Measurements from ENCODE around the gene PLCB4.

PLCB4 gene

DNA sequence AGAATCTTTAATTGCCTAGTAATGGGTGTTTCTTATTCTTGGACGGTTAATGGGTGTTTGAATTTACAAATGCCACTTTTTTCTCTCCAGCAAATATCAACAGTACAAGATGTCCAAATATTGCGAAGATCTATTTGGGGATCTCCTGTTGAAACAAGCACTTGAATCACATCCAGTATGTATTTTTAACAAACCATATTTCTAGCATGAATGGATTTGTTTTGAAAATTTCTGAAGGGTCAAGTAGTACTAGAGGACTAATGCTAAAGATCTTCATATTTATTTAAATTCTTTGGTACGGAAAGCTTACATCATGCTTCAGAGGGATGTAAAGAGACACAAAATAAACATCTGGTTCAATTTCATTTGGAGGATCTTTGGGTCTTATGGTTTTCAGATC, 321.6 kb downstream of the PLCB4 start:
- Histone ChIP-seq H2BK12ac (ENCODE audit: low read length) (no peak overlapping the region), H3K18ac (ENCODE audit: low read length) (no peak overlapping the region), H4K91ac (ENCODE audit: low read depth, low read length, poor library complexity) (no peak overlapping the region), H3K36me3 (replicated peaks in 1 of 2; ENCODE audit: control insufficient read depth in 2 of 2, insufficient read depth in 2 of 2, low read length in 2 of 2) (peaks cover 2 to 16% of the 10 kb centered on the region in 2 donors), H2AK5ac (ENCODE audit: low read depth, low read length) (no peak overlapping the region), H3K14ac (ENCODE audit: low read length) (no peak overlapping the region), H3K27ac (replicated peaks; ENCODE audit: low read length) (no peak overlapping the region), H2BK120ac (ENCODE audit: low read depth, low read length) (no peak overlapping the region), H2BK5ac (ENCODE audit: low read length) (no peak overlapping the region), H3K79me1 (ENCODE audit: low read depth, low read length) (no peaks in the 10 kb centered on the region), H3K9ac (ENCODE audit: low read depth, low read length, poor library complexity) (no peak overlapping the region), H3K4ac (ENCODE audit: low read length) (no peak overlapping the region), H3K23ac (ENCODE audit: low read depth, low read length, poor library complexity) (no peak overlapping the region), H4K8ac (ENCODE audit: low read depth, low read length) (no peak overlapping the region), H3K27me3 (ENCODE audit: control insufficient read depth in 3 of 3, insufficient read depth in 3 of 3, low read depth in 1 of 3, low read length in 3 of 3) (no peaks in the 10 kb centered on the region), H2AFZ (ENCODE audit: low read length) (no peak overlapping the region), H3K4me1 (ENCODE audit: control insufficient read depth in 2 of 2, insufficient read depth in 1 of 2, low read depth in 1 of 2, low read length in 2 of 2) (no peaks in the 10 kb centered on the region), H3K9me3 (replicated peaks in 1 of 2; ENCODE audit: control insufficient read depth in 2 of 2, insufficient read depth in 1 of 2, low read depth in 1 of 2, low read length in 2 of 2) (peaks cover 2 to 3% of the 10 kb centered on the region in 2 donors), H3K4me2 (ENCODE audit: insufficient read depth, low read length, poor library complexity, severe bottlenecking) (no peak overlapping the region), H2BK15ac (ENCODE audit: low read length) (no peak overlapping the region), H3K4me3 (ENCODE audit: low read length in 2 of 2) (no peak overlapping the region)
- no peak for DNase-seq (ENCODE audit: low spot score)
- no CpG with 5 or more reads among the region's 3 CpGs for WGBS, 2 donors (ENCODE audit: extremely low coverage in 2 of 2, insufficient read length in 2 of 2, insufficient replicate concordance in 1 of 2)

DNA sequence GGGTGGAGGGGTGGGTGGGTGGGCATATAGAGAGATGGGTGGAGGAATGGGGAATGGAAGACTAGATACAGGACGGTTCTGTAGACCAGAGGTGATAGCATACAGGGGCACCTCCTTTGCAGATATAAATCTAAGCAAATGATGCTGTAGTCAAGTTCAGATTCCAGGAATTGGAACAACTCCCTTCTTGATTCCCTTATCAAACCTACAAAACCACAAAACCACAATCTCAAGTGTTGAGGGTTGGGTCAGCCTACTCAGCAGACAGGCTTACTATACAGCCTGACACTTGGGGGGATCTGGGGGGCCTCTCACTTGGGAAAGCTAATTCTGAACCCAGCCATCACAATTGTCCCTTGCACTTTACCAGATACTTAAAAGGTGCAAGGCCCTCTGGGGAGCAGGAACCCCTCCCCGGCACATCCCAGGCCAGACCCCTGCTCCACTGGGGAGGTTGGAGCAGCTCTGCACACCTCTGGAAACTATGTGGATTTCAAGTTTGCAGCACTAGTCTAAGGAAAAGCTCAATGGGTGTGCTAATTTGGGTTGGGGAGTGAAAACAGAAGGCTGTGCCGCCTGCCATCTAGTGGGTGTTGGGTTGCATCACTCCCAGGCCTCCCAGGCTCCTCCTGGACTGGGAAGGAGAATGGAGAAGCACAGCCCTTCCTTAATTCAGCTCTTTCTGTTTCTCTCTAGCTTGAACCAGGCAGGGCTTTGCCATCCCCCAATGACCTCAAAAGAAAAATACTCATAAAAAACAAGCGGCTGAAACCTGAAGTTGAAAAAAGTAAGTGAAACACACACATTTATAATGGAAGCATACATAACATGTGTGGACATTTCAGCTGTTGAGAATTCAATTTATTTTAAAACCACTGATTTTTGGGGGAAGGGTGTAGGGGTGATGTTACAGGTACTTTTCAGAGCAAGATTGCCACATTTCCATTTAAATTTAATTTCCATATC, 324.3 kb downstream of the PLCB4 start:
- H4K91ac ChIP-seq (ENCODE audit: low read depth, low read length, poor library complexity), result no peak overlapping the region

DNA sequence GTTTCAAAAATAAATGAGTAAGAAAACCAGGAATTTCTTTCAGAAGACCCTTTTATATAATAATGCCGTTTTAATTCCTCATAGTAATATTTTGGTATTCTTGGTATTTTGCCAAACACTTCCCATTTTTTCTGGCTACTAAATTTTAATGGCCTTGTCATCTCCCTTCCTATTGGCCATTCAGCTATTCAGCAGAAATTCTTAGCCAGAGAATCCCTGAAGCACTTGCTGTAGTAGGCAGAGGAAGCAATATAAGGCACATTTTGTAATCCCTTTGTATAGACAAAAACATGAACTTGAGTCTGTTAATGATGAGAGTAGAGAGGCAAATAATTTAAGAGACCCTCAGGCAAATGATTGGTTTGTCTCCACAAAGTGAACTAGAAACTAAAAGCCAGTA, 327.1 kb downstream of the PLCB4 start:
- H4K8ac ChIP-seq (ENCODE audit: low read depth, low read length), result no peak overlapping the region
- H2BK5ac ChIP-seq (ENCODE audit: low read length), result no peak overlapping the region
- H3K18ac ChIP-seq (ENCODE audit: low read length), result no peak overlapping the region
- no peaks in the 10 kb centered on the region for H3K79me1 ChIP-seq (ENCODE audit: low read depth, low read length)
- no peak overlapping the region for H3K4me2 ChIP-seq (ENCODE audit: insufficient read depth, low read length, poor library complexity, severe bottlenecking)
- peaks cover 2 to 10% of the 10 kb centered on the region in 2 donors for H3K36me3 ChIP-seq (replicated peaks in 1 of 2; ENCODE audit: control insufficient read depth in 2 of 2, insufficient read depth in 2 of 2, low read length in 2 of 2)
- H3K4me1 ChIP-seq (ENCODE audit: control insufficient read depth in 2 of 2, insufficient read depth in 1 of 2, low read depth in 1 of 2, low read length in 2 of 2), result no peaks in the 10 kb centered on the region
- H3K14ac ChIP-seq (ENCODE audit: low read length), result no peak overlapping the region
- H3K9ac ChIP-seq (ENCODE audit: low read depth, low read length, poor library complexity), result no peak overlapping the region
- no peak overlapping the region for H4K91ac ChIP-seq (ENCODE audit: low read depth, low read length, poor library complexity)
- H3K23ac ChIP-seq (ENCODE audit: low read depth, low read length, poor library complexity), result no peak overlapping the region
- H3K4me3 ChIP-seq (ENCODE audit: low read length in 2 of 2), result no peak overlapping the region
- H3K27me3 ChIP-seq (ENCODE audit: control insufficient read depth in 3 of 3, insufficient read depth in 3 of 3, low read depth in 1 of 3, low read length in 3 of 3), result no peaks in the 10 kb centered on the region
- no peaks in the 10 kb centered on the region for H3K9me3 ChIP-seq (replicated peaks in 1 of 2; ENCODE audit: control insufficient read depth in 2 of 2, insufficient read depth in 1 of 2, low read depth in 1 of 2, low read length in 2 of 2)
- H3K4ac ChIP-seq (ENCODE audit: low read length), result no peak overlapping the region
- no CpG with 5 or more reads among the region's 1 CpG for WGBS, 2 donors (ENCODE audit: extremely low coverage in 2 of 2, insufficient read length in 2 of 2, insufficient replicate concordance in 1 of 2)
- no peak overlapping the region for H2AK5ac ChIP-seq (ENCODE audit: low read depth, low read length)
- H2BK15ac ChIP-seq (ENCODE audit: low read length), result no peak overlapping the region
- no peak overlapping the region for H2BK120ac ChIP-seq (ENCODE audit: low read depth, low read length)
- H2AFZ ChIP-seq (ENCODE audit: low read length), result no peak overlapping the region
- DNase-seq (ENCODE audit: low spot score), result no peak
- H2BK12ac ChIP-seq (ENCODE audit: low read length), result no peak overlapping the region
- no peak overlapping the region for H3K27ac ChIP-seq (replicated peaks; ENCODE audit: low read length)

More for the DNA sequence above, 324.3 kb downstream of the PLCB4 start:
- H3K4me2 ChIP-seq (ENCODE audit: insufficient read depth, low read length, poor library complexity, severe bottlenecking), result no peak overlapping the region
- H3K36me3 ChIP-seq (replicated peaks in 1 of 2; ENCODE audit: control insufficient read depth in 2 of 2, insufficient read depth in 2 of 2, low read length in 2 of 2), result peaks cover 2 to 16% of the 10 kb centered on the region in 2 donors
- H2AFZ ChIP-seq (ENCODE audit: low read length), result peak overlapping the region; percentile 51
- H2AK5ac ChIP-seq (ENCODE audit: low read depth, low read length), result no peak overlapping the region
- no peak overlapping the region for H3K27ac ChIP-seq (replicated peaks; ENCODE audit: low read length)
- no peaks in the 10 kb centered on the region for H3K79me1 ChIP-seq (ENCODE audit: low read depth, low read length)
- no peak overlapping the region for H4K8ac ChIP-seq (ENCODE audit: low read depth, low read length)
- H3K4me3 ChIP-seq (ENCODE audit: low read length in 2 of 2), result no peak overlapping the region
- no peak overlapping the region for H2BK120ac ChIP-seq (ENCODE audit: low read depth, low read length)
- H2BK15ac ChIP-seq (ENCODE audit: low read length), result no peak overlapping the region
- no peak overlapping the region for H2BK12ac ChIP-seq (ENCODE audit: low read length)
- no peaks in the 10 kb centered on the region for H3K4me1 ChIP-seq (ENCODE audit: control insufficient read depth in 2 of 2, insufficient read depth in 1 of 2, low read depth in 1 of 2, low read length in 2 of 2)
- H3K9ac ChIP-seq (ENCODE audit: low read depth, low read length, poor library complexity), result no peak overlapping the region
- no peaks in the 10 kb centered on the region for H3K27me3 ChIP-seq (ENCODE audit: control insufficient read depth in 3 of 3, insufficient read depth in 3 of 3, low read depth in 1 of 3, low read length in 3 of 3)
- no peak overlapping the region for H3K4ac ChIP-seq (ENCODE audit: low read length)
- H3K9me3 ChIP-seq (replicated peaks in 1 of 2; ENCODE audit: control insufficient read depth in 2 of 2, insufficient read depth in 1 of 2, low read depth in 1 of 2, low read length in 2 of 2), result no peaks in the 10 kb centered on the region
- no CpG with 5 or more reads among the region's 4 CpGs for WGBS, 2 donors (ENCODE audit: extremely low coverage in 2 of 2, insufficient read length in 2 of 2, insufficient replicate concordance in 1 of 2)
- H3K23ac ChIP-seq (ENCODE audit: low read depth, low read length, poor library complexity), result no peak overlapping the region
- no peak overlapping the region for H3K14ac ChIP-seq (ENCODE audit: low read length)
- peak; percentile 59 for DNase-seq (ENCODE audit: low spot score)
- no peak overlapping the region for H2BK5ac ChIP-seq (ENCODE audit: low read length)
- no peak overlapping the region for H3K18ac ChIP-seq (ENCODE audit: low read length)

DNA sequence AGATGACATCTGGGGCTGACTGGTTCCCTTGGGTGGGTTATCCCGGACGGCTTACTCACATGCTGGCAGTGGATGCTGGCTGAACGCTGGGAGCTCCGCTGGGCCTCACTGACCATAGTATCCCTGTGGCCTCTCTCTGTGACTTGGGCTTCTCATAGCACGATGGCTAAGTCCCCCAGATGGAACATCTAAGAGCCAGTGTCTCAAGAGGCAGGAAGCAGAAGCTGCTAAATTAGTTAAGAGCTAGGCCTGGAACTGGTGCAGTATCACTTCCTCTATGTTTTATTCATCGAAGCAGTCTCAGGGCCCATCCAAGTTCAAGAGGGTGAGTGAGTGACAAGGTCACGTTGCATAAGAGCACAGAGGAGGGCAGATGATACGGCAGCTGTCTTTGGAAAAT, 329.0 kb downstream of the PLCB4 start:
- H3K23ac ChIP-seq (ENCODE audit: low read depth, low read length, poor library complexity), result no peak overlapping the region
- peaks cover 0 to 2% of the 10 kb centered on the region in 2 donors for H3K9me3 ChIP-seq (replicated peaks in 1 of 2; ENCODE audit: control insufficient read depth in 2 of 2, insufficient read depth in 1 of 2, low read depth in 1 of 2, low read length in 2 of 2)
- H4K8ac ChIP-seq (ENCODE audit: low read depth, low read length), result no peak overlapping the region
- H3K4me3 ChIP-seq (ENCODE audit: low read length in 2 of 2), result no peak overlapping the region
- no peak overlapping the region for H2BK5ac ChIP-seq (ENCODE audit: low read length)
- H3K14ac ChIP-seq (ENCODE audit: low read length), result peak overlapping the region; percentile 56
- H3K27me3 ChIP-seq (ENCODE audit: control insufficient read depth in 3 of 3, insufficient read depth in 3 of 3, low read depth in 1 of 3, low read length in 3 of 3), result no peaks in the 10 kb centered on the region
- no peak overlapping the region for H2BK12ac ChIP-seq (ENCODE audit: low read length)
- no peak overlapping the region for H3K9ac ChIP-seq (ENCODE audit: low read depth, low read length, poor library complexity)
- no peak overlapping the region for H3K4me2 ChIP-seq (ENCODE audit: insufficient read depth, low read length, poor library complexity, severe bottlenecking)
- no peak overlapping the region for H2BK120ac ChIP-seq (ENCODE audit: low read depth, low read length)
- no peak for DNase-seq (ENCODE audit: low spot score)
- H3K79me1 ChIP-seq (ENCODE audit: low read depth, low read length), result no peaks in the 10 kb centered on the region
- no CpG with 5 or more reads among the region's 8 CpGs for WGBS, 2 donors (ENCODE audit: extremely low coverage in 2 of 2, insufficient read length in 2 of 2, insufficient replicate concordance in 1 of 2)
- no peak overlapping the region for H3K27ac ChIP-seq (replicated peaks; ENCODE audit: low read length)
- no peak overlapping the region for H3K4ac ChIP-seq (ENCODE audit: low read length)
- no peak overlapping the region for H2AK5ac ChIP-seq (ENCODE audit: low read depth, low read length)
- H3K4me1 ChIP-seq (ENCODE audit: control insufficient read depth in 2 of 2, insufficient read depth in 1 of 2, low read depth in 1 of 2, low read length in 2 of 2), result no peaks in the 10 kb centered on the region
- no peak overlapping the region for H3K18ac ChIP-seq (ENCODE audit: low read length)
- H2AFZ ChIP-seq (ENCODE audit: low read length), result no peak overlapping the region
- no peak overlapping the region for H2BK15ac ChIP-seq (ENCODE audit: low read length)
- peaks cover 6 to 14% of the 10 kb centered on the region in 2 donors for H3K36me3 ChIP-seq (replicated peaks in 1 of 2; ENCODE audit: control insufficient read depth in 2 of 2, insufficient read depth in 2 of 2, low read length in 2 of 2)
- no peak overlapping the region for H4K91ac ChIP-seq (ENCODE audit: low read depth, low read length, poor library complexity)
